HepG2 (cell line): ENCODE results near the gene KCNK7. TPM values are rescaled to one million over a fixed set of nuclear protein-coding genes. Genes with fewer than 3 reads are reported as not detected.

Source experiments
- ATAC-seq: fragments of 200-7000 bp; cut with Tn5 transposase; 3 replicates; pipeline ENCODE4 v1.9.1; 2020; ENCODE audit warnings: mild to moderate bottlenecking, moderate library complexity
- BruUV-seq: library from RNA; stranded (reverse); fragments of 400-500 nt; replicated peaks from 2 replicates; lab custom pipeline; 2021; lab: Mats Ljungman, UMichigan
- CTCF ChIA-PET: fragments of 300-600 bp; formaldehyde crosslinking; extraction: SDS; loops from one replicate; lab custom pipeline; 2021; ENCODE audit warnings: low total read pairs, inconsistent platforms, low intra/inter-chr PET ratio; lab: Yijun Ruan, JAX
- POLR2A ChIA-PET: fragments of 350-600 bp; sonication (Branson Sonifier 250); formaldehyde crosslinking; loops from one replicate; lab custom pipeline; 2020; ENCODE audit warnings: antibody characterized with exemption, inconsistent platforms; lab: Yijun Ruan, JAX
- DNase-seq: peaks from one replicate; pipeline ENCODE4 v3.0.0-alpha.2; 2015; ENCODE audit warnings: low spot score
- FAIRE-seq: peaks from 3 replicates; lab custom pipeline; 2011; peaks lifted over from hg19 to GRCh38; lab: Jason Lieb, UNC
- H2AFZ ChIP-seq: one replicate; pipeline ENCODE4 v1.6.1; 2011; ENCODE audit warnings: low read length, inconsistent platforms
- H3K27ac ChIP-seq: fragments of 300-600 bp; 3 replicates; pipeline ENCODE4 v1.8.0; 2011; ENCODE audit warnings: mixed run types, mild to moderate bottlenecking, mixed read lengths, low read length, inconsistent platforms; ENCODE audit not compliant: insufficient read depth; ENCODE audit errors: extremely low read length
- H3K27me3 ChIP-seq, 2 experiments: fragments of 200-600 bp in 1 of 2; 2 replicates in 1 of 2; 3 replicates in 1 of 2; pipeline versions ENCODE4 v1.6.0 to v1.8.0; 2011; ENCODE audit warnings: low read length in 2 of 2, mild to moderate bottlenecking in 2 of 2, moderate library complexity in 2 of 2, inconsistent platforms in 1 of 2; ENCODE audit not compliant: insufficient read depth in 2 of 2, control insufficient read depth in 1 of 2
- H3K36me3 ChIP-seq, 2 experiments: fragments of 200-600 bp in 1 of 2; replicated peaks in 1 of 2; 2 replicates in 1 of 2; 3 replicates in 1 of 2; pipeline versions ENCODE4 v1.5.1 to v1.8.0; 2011; ENCODE audit warnings: low read length in 2 of 2, inconsistent platforms in 1 of 2; ENCODE audit not compliant: insufficient read depth in 2 of 2, control insufficient read depth in 1 of 2
- H3K4me1 ChIP-seq: 2 replicates; pipeline ENCODE4 v1.5.1; 2012; ENCODE audit warnings: low read length, inconsistent platforms; ENCODE audit not compliant: insufficient read depth
- H3K4me2 ChIP-seq: 2 replicates; pipeline ENCODE4 v1.6.0; 2011; ENCODE audit warnings: low read depth, low read length, inconsistent platforms
- H3K4me3 ChIP-seq, 3 experiments: fragments of 200-600 bp in 1 of 3; sonication (generic), shearing (Covaris generic) in 1 of 3; replicated peaks in 1 of 3; 2 replicates each; pipeline ENCODE4 v1.5.1; 2011 to 2016; ENCODE audit warnings: low read length in 3 of 3, inconsistent platforms in 2 of 3, low read depth in 2 of 3, mild to moderate bottlenecking in 2 of 3, control low read depth in 1 of 3, mixed read lengths in 1 of 3; ENCODE audit not compliant: insufficient read depth in 1 of 3
- H3K79me2 ChIP-seq: one replicate; pipeline ENCODE4 v1.6.1; 2011; ENCODE audit warnings: low read length, inconsistent platforms; ENCODE audit not compliant: insufficient read depth
- H3K9ac ChIP-seq: 2 replicates; pipeline ENCODE4 v1.6.0; 2011; ENCODE audit warnings: mild to moderate bottlenecking, low read depth, low read length, inconsistent platforms; ENCODE audit not compliant: insufficient read depth
- H3K9me3 ChIP-seq: 2 replicates; pipeline ENCODE4 v1.5.1; 2012; ENCODE audit warnings: mild to moderate bottlenecking, low read length
- H4K20me1 ChIP-seq: 2 replicates; pipeline ENCODE4 v1.6.0; 2011; ENCODE audit warnings: inconsistent platforms, mild to moderate bottlenecking, low read length, moderate library complexity; ENCODE audit not compliant: insufficient read depth
- ADNP ChIP-seq: sonication (generic); formaldehyde crosslinking; IDR thresholded peaks from 2 replicates; pipeline ENCODE4 v1.4.0; 2020; ENCODE audit warnings: missing genetic modification reagents
- AGO2 ChIP-seq: fragments of 200-400 bp; formaldehyde crosslinking; optimal IDR thresholded peaks from 2 replicates; pipeline ENCODE3; 2017; ENCODE audit warnings: mild to moderate bottlenecking, low read depth, low read length, moderate library complexity
- HNF1B ChIP-seq: sonication (generic); formaldehyde crosslinking; IDR thresholded peaks from 2 replicates; pipeline ENCODE4 v1.5.1; 2020; ENCODE audit warnings: mild to moderate bottlenecking, moderate library complexity, missing genetic modification reagents
- HOXA7 ChIP-seq: sonication (generic); formaldehyde crosslinking; IDR thresholded peaks from 2 replicates; pipeline ENCODE4 v1.8.1; 2022; ENCODE audit warnings: mild to moderate bottlenecking, missing genetic modification reagents, moderate library complexity
- KDM5A ChIP-seq: fragments of 200-600 bp; sonication (generic); IDR thresholded peaks from 2 replicates; pipeline ENCODE4 v1.7.0; 2018; ENCODE audit warnings: antibody characterized with exemption, mild to moderate bottlenecking, low read length, borderline replicate concordance
- NRL ChIP-seq: sonication (generic); formaldehyde crosslinking; IDR thresholded peaks from 2 replicates; pipeline ENCODE4 v1.5.0; 2020; ENCODE audit warnings: missing genetic modification reagents, mild to moderate bottlenecking, moderate library complexity, borderline replicate concordance
- RBFOX2 ChIP-seq: fragments of 200-400 bp; formaldehyde crosslinking; IDR thresholded peaks from 2 replicates; pipeline ENCODE4 v1.6.1; 2017; ENCODE audit warnings: low read depth, mild to moderate bottlenecking, low read length
- SCMH1 ChIP-seq: sonication (generic); formaldehyde crosslinking; IDR thresholded peaks from 2 replicates; pipeline ENCODE4 v1.9.0; 2021; ENCODE audit warnings: missing genetic modification reagents, mild to moderate bottlenecking, borderline replicate concordance
- SOX13 ChIP-seq, 3 experiments: fragments of 450-650 bp in 1 of 3; sonication (generic) in 1 of 3; formaldehyde crosslinking in 1 of 3; IDR thresholded peaks in 2 of 3; conservative IDR thresholded peaks in 1 of 3; 2 replicates each; pipeline versions ENCODE4 v1.5.0 to v1.6.1; 2016 to 2020; ENCODE audit warnings: antibody characterized with exemption in 1 of 3, mild to moderate bottlenecking in 1 of 3, missing compliant biosample characterization in 1 of 3, missing genetic modification reagents in 1 of 3, moderate library complexity in 1 of 3
- ZBTB42 ChIP-seq: sonication (generic); formaldehyde crosslinking; IDR thresholded peaks from 2 replicates; pipeline ENCODE4 v1.5.0; 2020; ENCODE audit warnings: mild to moderate bottlenecking, missing genetic modification reagents
- ZNF253 ChIP-seq: sonication (generic); formaldehyde crosslinking; IDR thresholded peaks from 2 replicates; pipeline ENCODE4 v1.8.0; 2022; ENCODE audit warnings: mild to moderate bottlenecking, missing genetic modification reagents, borderline replicate concordance
- ZNF557 ChIP-seq: sonication (generic); formaldehyde crosslinking; IDR thresholded peaks from 2 replicates; pipeline ENCODE4 v1.4.0; 2020; ENCODE audit warnings: missing genetic modification reagents
- ZNF672 ChIP-seq: sonication (generic); formaldehyde crosslinking; IDR thresholded peaks from 2 replicates; pipeline ENCODE4 v1.8.1; 2022; ENCODE audit warnings: missing genetic modification reagents
- WGBS: methylation state at CpG from one replicate; pipeline ENCODE4 v1.1.6; 2017; ENCODE audit warnings: low lambda C conversion rate; 5-methylcytosine and 5-hydroxymethylcytosine counted together
- in situ Hi-C: cut with HindIII; loops from 2 replicates; pipeline ENCODE4 v1.10.0; 2017; ENCODE audit warnings: low pct_unique_long_range_greater_than_20kb; ENCODE audit not compliant: extremely low pct_ligation_motif_present
- intact Hi-C: fragments of 100-400 bp; cut with micrococcal nuclease; formaldehyde crosslinking; loops from one replicate; pipeline ENCODE4 v1.10.0; 2022; ENCODE audit not compliant: unreplicated experiment
- polyA plus RNA-seq, 8 experiments: library from polyadenylated mRNA; depleted of rRNA in 3 of 8; stranded (reverse) in 7 of 8; unstranded in 1 of 8; fragments of >200 nt; fragmentation: Illumina TruSeq in 4 of 8; extraction: Trizol in 4 of 8; gene quantifications; 2 replicates each; pipeline versions ENCODE4 v1.2.1 to v1.2.3, GENCODE V29; 2011 to 2016; ENCODE audit warnings: low read depth in 4 of 8, missing spikeins in 1 of 8, mixed read lengths in 1 of 8; ENCODE audit not compliant: insufficient read depth in 1 of 8
- total RNA-seq, 5 experiments: library from RNA; depleted of rRNA; stranded (reverse); fragments of >200 nt; fragmentation: Illumina TruSeq; extraction: Trizol; gene quantifications; 2 replicates each; pipeline ENCODE4 v1.2.3, GENCODE V29; 2016; ENCODE audit warnings: low read depth in 1 of 5

The KCNK7 gene
- total and polyA plus RNA-seq, 2 of the 13 experiments (the other 11 are each of a cell fraction or from before 2014, with no cell fraction given) = 0.11 TPM; not detected in 1

GRCh38 chr11:65636108-65637031 lies 40.8 kb upstream of the KCNK7 start (continued):
- TF ChIP-seq SOX13 (IDR thresholded peaks at IDR 0.05) (no peak), SOX13 (CRISPR knock-in tag; conservative IDR thresholded peaks at IDR 0.05 in 1 of 2, IDR thresholded peaks at IDR 0.05 in 1 of 2) (no peak), SCMH1 (CRISPR knock-in tag) (no peak), ZNF672 (CRISPR knock-in tag) (no peak)
- TF ChIP-seq, all 625 proteins: peak for 0

GRCh38 chr11:65634905-65635731 lies 39.5 kb upstream of the KCNK7 start:
- WGBS = 97% methylated on average over 27 of the region's 46 CpGs
- Histone ChIP-seq H3K4me1 (peaks cover 33% of the 10 kb centered on the region), H3K4me2 (no peak overlapping the region), H2AFZ (no peak overlapping the region), H4K20me1 (no peaks in the 10 kb centered on the region), H3K36me3 (peaks cover 30 to 46% of the 10 kb centered on the region in 2 experiments; a peak in 4 of 5 replicates), H3K9me3 (no peaks in the 10 kb centered on the region), H3K27ac (no peak overlapping the region), H3K9ac (no peak overlapping the region), H3K4me3 (no peak overlapping the region), H3K79me2 (no peaks in the 10 kb centered on the region), H3K27me3 (no peaks in the 10 kb centered on the region)
- no TSS peak for BruUV-seq
- TF ChIP-seq NRL (CRISPR knock-in tag) (no peak), ZNF253 (CRISPR knock-in tag) (no peak), RBFOX2 (peak; percentile 46; the same call in 1 of the 2 replicates), HOXA7 (CRISPR knock-in tag) (no peak), KDM5A (no peak), AGO2 (peak; percentile 30), ZNF557 (CRISPR knock-in tag) (no peak), ADNP (no peak), ZBTB42 (no peak), HNF1B (CRISPR knock-in tag) (no peak)
- ChIA-PET CTCF (no interaction called here), POLR2A (interaction anchor here (4.6 kb wide), 1 partner anchor 18 kb away, joined by 78 read pairs; no protein-coding TSS in a partner anchor)
- no peak for DNase-seq
- in situ Hi-C loops (no loop called here), intact Hi-C loops (no loop called here)
- ATAC-seq = no peak
- FAIRE-seq = no peak
